ENCODE results near the gene TXNRD2.

GRCh38 chr22:19916941-19917340 is 24.7 kb downstream of the TXNRD2 start:
- TF ChIP-seq CTCF (IDR thresholded peaks at IDR 0.05; ENCODE audit: low read length), result no peak
- TF ChIP-seq EZH2phosphoT487 (IDR thresholded peaks at IDR 0.05; ENCODE audit: low read length), result no peak

Data from MM.1S (cell line).